ENCODE data around the gene ANO4. TPM values are rescaled to one million over a fixed set of nuclear protein-coding genes. Genes with fewer than 3 reads are reported as not detected.
"Not testable (repeated sequence)": the region's sequence is repeated elsewhere in the genome, so short reads cannot be mapped to it uniquely, and the experiment has no call there.

Gene ANO4
- total RNA-seq, 2 experiments from 2014 or later: not detected

- CTCF ChIA-PET: no interaction called here
Observed at GRCh38 chr12:101019667-101020066, 225.1 kb downstream of the ANO4 start.

GRCh38 chr12:101021442-101021841 is 226.9 kb downstream of the ANO4 start:
- ChIA-PET CTCF (no interaction called here), POLR2A (no interaction called here)

More at GRCh38 chr12:101019667-101020066, 225.1 kb downstream of the ANO4 start:
- POLR2A ChIA-PET: no interaction called here

- ChIA-PET CTCF (no interaction called here), POLR2A (no interaction called here)
Observed at GRCh38 chr12:101021911-101022388, 227.4 kb downstream of the ANO4 start.

- ChIA-PET CTCF (no interaction called here), POLR2A (interaction anchor here (0.5 kb wide), 1 partner anchor 146 kb away, joined by 3 read pairs; no protein-coding TSS in a partner anchor)
Observed at GRCh38 chr12:101027200-101027599, 232.6 kb downstream of the ANO4 start.

GRCh38 chr12:101027816-101028215 is 233.2 kb downstream of the ANO4 start:
- ChIA-PET CTCF (no interaction called here), POLR2A (no interaction called here)

GRCh38 chr12:101038289-101038871 is 243.8 kb downstream of the ANO4 start:
- ChIA-PET CTCF (no interaction called here), POLR2A (no interaction called here)

- ChIA-PET CTCF (no interaction called here), POLR2A (no interaction called here)
Observed at GRCh38 chr12:101039848-101040531, 245.4 kb downstream of the ANO4 start.

- CTCF ChIA-PET: no interaction called here
- POLR2A ChIA-PET: no interaction called here
Observed at GRCh38 chr12:101040936-101041335, 246.4 kb downstream of the ANO4 start.

GRCh38 chr12:101042211-101042610 is 247.6 kb downstream of the ANO4 start:
- CTCF ChIA-PET: no interaction called here
- POLR2A ChIA-PET: no interaction called here

- ChIA-PET CTCF (no interaction called here), POLR2A (no interaction called here)
Observed at GRCh38 chr12:101044512-101045059, 250.0 kb downstream of the ANO4 start.

GRCh38 chr12:101045486-101046464 is 251.2 kb downstream of the ANO4 start:
- POLR2A ChIA-PET: no interaction called here
- CTCF ChIA-PET: no interaction called here

- POLR2A ChIA-PET: no interaction called here
Observed at GRCh38 chr12:101047652-101048051, 253.1 kb downstream of the ANO4 start.

GRCh38 chr12:101050631-101051030 is 256.1 kb downstream of the ANO4 start:
- ChIA-PET CTCF (no interaction called here), POLR2A (no interaction called here)

More at GRCh38 chr12:101047652-101048051, 253.1 kb downstream of the ANO4 start:
- CTCF ChIA-PET: no interaction called here

GRCh38 chr12:101051151-101051550 is 256.6 kb downstream of the ANO4 start:
- ChIA-PET POLR2A (no interaction called here), CTCF (no interaction called here)

- POLR2A ChIA-PET: no interaction called here
- CTCF ChIA-PET: no interaction called here
Observed at GRCh38 chr12:101051901-101052550, 257.4 kb downstream of the ANO4 start.

- CTCF ChIA-PET: no interaction called here
- POLR2A ChIA-PET: no interaction called here
Observed at GRCh38 chr12:101053203-101053602, 258.6 kb downstream of the ANO4 start.

- POLR2A ChIA-PET: no interaction called here
- CTCF ChIA-PET: no interaction called here
Observed at GRCh38 chr12:101055940-101056339, 261.4 kb downstream of the ANO4 start.

GRCh38 chr12:101062508-101062907 is 267.9 kb downstream of the ANO4 start:
- CTCF ChIA-PET: not testable (repeated sequence)

GRCh38 chr12:101064721-101065120 is 270.1 kb downstream of the ANO4 start:
- POLR2A ChIA-PET: no interaction called here
- CTCF ChIA-PET: no interaction called here

More at GRCh38 chr12:101062508-101062907, 267.9 kb downstream of the ANO4 start:
- POLR2A ChIA-PET: not testable (repeated sequence)

GRCh38 chr12:101066489-101066888 is 271.9 kb downstream of the ANO4 start:
- POLR2A ChIA-PET: no interaction called here

More at GRCh38 chr12:101066489-101066888, 271.9 kb downstream of the ANO4 start:
- CTCF ChIA-PET: no interaction called here
